ENCODE data around the gene BFAR.
"Not testable (repeated sequence)": the region's sequence is repeated elsewhere in the genome, so short reads cannot be mapped to it uniquely, and the experiment has no call there.

The BFAR gene

DNA sequence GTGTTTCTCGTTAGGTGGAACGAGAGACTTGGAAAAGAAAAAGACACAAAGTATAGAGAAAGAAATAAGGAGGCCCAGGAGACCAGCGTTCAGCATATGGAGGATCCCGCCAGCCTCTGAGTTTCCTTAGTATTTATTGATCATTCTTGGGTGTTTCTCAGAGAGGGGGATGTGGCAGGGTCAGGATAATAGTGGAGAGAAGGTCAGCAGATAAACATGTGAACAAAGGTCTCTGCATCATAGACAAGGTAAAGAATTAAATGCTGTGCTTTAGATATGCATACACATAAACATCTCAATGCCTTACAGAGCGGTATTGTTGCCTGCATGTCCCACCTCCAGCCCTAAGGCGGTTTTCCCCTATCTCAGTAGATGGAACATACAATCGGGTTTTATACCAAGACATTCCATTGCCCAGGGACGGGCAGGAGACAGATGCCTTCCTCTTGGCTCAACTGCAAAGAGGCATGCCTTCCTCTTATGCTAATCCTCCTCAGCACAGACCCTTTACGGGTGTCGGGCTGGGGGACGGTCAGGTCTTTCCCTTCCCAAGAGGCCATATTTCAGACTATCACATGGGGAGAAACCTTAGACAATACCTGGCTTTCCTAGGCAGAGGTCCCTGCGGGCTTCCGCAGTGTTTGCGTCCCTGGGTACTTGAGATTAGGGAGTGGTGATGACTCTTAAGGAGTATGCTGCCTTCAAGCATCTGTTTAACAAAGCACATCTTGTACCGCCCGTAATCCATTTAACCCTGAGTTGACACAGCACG lies 3.6 kb downstream of the BFAR start:
- DNase-seq, result not testable (repeated sequence)

DNA sequence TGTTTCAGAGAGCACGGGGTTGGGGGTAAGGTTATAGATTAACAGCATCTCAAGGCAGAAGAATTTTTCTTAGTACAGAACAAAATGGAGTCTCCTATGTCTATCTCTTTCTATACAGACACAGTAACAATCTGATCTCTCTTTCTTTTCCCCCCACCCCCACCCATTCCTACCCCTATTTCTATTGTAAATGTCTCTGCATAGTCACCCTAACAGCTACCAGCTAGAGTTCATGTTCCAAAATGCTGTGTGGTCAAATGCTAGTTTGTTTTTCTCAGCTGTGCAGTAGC lies 4.1 kb downstream of the BFAR start:
- not testable (repeated sequence) for DNase-seq

GRCh38 chr16:14640538-14640937 lies 7.8 kb downstream of the BFAR start:
- no peak for DNase-seq

- no peak for DNase-seq
Observed at GRCh38 chr16:14641206-14641605, 8.5 kb downstream of the BFAR start.

- DNase-seq, result no peak
Observed at GRCh38 chr16:14641926-14642325, 9.2 kb downstream of the BFAR start.

DNA sequence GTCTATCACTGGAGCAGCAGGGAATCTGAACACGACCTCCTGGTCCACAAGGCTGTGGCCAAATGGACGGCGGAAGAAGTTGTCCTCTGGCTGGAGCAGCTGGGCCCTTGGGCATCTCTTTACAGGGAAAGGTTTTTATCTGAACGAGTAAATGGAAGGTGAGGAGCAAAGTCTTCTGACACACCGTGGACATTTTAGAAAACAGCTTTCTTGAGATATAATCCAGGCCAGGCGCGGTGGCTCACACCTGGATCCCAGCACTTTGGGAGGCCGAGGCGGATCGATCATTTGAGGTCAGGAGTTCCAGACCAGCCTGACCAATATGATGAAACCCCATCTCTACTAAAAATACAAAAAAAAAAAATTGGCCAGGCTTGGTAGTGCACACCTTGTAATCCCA lies 17.1 kb downstream of the BFAR start:
- DNase-seq, result no peak

GRCh38 chr16:14650629-14651028 lies 17.9 kb downstream of the BFAR start:
- DNase-seq, result no peak

GRCh38 chr16:14652726-14653125 lies 20.0 kb downstream of the BFAR start:
- DNase-seq, result no peak

- peak in 1 of 2 donors; percentile 4 for DNase-seq
Observed at GRCh38 chr16:14658063-14658462, 25.3 kb downstream of the BFAR start.

- no peak for DNase-seq
Observed at GRCh38 chr16:14667347-14668266, 34.9 kb downstream of the BFAR start.

- no peak for DNase-seq
Observed at GRCh38 chr16:14668556-14669223, 35.9 kb downstream of the BFAR start.

GRCh38 chr16:14669776-14670175 lies 37.0 kb downstream of the BFAR start:
- DNase-seq, result no peak

DNA sequence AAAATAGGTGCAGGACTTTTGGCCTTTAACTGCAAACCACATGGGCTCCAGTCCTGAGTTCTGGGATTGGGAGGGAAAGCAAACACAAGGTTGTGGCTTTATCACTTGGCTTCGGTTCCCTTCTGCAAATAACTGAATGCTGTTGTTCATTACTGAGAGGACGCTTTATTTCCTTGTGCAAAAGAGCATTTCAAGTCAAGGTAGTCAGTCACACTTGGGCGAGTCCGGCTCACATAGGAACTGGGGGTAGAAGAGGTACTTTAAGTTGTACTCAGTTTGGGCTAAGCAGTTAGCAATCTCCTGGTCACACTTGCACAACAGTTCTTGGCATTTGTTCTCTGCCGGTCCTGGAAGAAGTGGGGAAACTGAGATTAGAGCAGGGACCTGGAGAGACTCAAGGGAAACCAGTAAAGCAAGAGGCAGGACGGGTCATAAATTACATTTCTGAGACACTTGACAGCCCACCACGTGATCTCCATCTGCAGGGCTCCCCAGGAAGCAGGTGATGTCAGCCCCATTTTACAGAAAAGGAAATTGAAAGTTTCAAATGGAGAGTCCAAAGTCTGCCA lies 39.7 kb downstream of the BFAR start:
- DNase-seq, result no peak

DNA sequence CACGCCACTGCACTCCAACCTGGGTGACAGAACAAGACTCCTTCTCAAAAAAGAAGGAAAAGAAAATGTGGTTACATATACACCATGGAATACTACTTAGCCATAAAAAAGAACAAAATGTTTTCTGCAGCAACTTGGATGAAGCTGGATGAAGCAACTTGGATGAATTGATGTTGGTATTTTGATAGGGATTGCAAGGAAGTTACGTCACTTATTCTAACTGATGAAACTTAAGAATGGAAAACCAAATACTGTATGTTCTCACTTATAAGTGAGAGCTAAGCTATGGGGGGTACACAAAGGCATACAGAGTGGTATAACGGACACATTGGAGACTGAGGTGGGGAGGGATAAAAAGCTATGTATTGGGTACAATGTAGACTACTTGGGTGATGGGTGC lies 43.9 kb downstream of the BFAR start:
- no peak for DNase-seq

- no peak for DNase-seq
Observed at GRCh38 chr16:14677627-14678026, 44.9 kb downstream of the BFAR start.

DNA sequence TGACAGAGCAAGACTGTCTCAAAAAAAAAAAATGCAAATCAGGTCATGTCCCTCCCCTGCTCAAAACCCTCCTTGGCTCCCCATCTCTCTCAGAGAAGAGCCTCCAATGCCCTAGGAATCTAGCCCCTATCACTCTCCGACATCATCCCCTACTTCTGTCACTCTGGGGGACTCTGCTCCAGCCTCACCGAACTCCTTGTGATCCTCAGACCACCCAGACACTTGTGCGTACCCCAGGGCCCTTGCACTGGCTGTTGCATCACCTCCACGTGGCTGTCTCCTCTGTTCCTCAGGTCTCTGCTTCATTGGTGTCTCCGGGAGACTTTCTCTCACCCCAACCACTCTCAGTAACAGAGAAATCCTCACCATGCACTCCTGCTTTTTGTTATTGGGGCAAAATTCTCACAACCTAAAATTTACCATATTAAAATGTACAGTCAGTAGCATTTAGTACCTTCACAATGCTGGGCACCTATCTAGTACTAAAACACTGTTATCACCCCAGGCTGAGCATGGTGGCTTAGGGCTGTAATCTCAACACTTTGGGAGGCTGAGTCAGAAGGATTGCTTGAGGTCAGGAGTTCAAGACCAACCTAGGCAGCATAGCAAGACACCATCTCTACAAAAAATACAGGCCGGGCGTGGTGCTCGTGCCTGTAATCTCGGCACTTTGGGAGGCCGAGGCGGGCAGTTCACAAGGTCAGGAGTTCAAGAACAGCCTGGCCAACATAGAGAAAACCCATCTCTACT lies 46.2 kb downstream of the BFAR start:
- DNase-seq, result no peak

DNA sequence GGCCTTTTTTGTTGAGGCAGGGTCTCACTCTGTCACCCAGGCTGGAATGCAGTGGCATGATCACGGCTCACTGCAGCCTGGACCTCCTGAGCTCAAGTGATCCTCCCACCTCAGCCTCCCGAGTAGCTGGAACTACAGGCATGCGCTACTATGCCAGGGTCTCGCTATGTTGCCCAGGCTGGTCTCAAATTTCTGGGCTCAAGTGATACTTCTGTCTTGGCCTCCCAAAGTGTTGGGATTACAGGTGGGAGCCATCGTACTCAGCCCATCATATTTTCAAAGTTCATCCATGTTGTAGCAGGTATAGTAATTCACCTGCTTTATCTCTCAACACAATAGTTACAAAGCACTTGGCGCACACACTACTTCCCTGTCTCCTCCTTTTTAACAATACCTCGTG lies 47.6 kb downstream of the BFAR start:
- not testable (repeated sequence) for DNase-seq

GRCh38 chr16:14681115-14681514 lies 48.4 kb downstream of the BFAR start:
- no peak for DNase-seq

DNA sequence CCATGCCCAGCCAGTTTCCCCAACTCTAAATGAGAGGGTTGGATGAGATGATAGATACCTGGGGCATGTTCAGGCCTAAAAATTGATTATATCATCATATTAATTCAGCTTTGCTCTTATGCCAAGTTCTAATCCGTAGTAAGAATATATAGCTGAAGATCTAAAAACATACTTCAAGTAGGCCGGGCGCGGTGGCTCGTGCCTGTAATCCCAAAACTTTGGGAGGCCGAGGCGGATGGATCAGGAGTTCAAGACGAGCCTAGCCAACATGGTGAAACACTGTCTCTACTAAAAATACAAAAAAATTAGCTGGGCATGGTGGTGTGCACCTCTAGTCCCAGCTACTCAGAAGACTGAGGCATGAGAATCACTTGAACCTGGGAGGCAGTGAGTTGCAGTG lies 49.4 kb downstream of the BFAR start:
- no peak for DNase-seq

GRCh38 chr16:14685870-14686793 lies 53.4 kb downstream of the BFAR start:
- not testable (repeated sequence) for DNase-seq

DNA sequence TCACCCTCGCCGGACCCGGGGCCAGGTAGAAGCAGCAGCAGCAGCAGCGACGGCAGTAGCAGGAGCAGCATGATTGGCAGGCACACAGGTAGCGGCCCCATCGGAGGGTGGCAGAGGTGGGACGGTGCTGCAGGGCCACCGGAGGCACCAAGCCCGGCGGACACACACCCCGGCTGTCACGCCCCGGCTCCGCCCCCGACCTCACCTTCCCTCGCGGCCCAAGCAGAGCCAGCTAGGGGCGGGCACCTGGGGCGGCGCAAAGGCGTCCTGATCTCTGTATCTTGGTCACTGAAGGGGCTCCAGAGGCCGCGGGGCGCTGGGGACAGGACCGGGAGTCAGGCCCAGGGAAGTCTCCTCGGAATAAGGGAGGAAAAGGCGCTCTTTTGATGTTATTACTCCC lies 61.4 kb downstream of the BFAR start, which contains the start of gene PLA2G10:
TSS of gene PLA2G10 (minus strand) at position 180 of the 400 bp plus-strand sequence. CDS start at position 101, 79 bp downstream.
- not testable (repeated sequence) for DNase-seq
